Measurements from ENCODE around the gene TEK. TPM values are rescaled to one million over a fixed set of nuclear protein-coding genes. Genes with fewer than 3 reads are reported as not detected.
A peak's percentile ranks its signal among the peaks of the same experiment; 100 is the strongest.

TEK gene
- total and polyA plus RNA-seq, 4 experiments from 2014 or later, result not detected

GRCh38 chr9:27202056-27202455 lies 93.0 kb downstream of the TEK start:
- no peaks in the 10 kb centered on the region for H3K36me3 ChIP-seq (ENCODE audit: insufficient read depth, low read length)
- H3K27ac Mint-ChIP-seq, result no peak overlapping the region
- H3K27me3 ChIP-seq (ENCODE audit: insufficient read depth, low read length), result no peaks in the 10 kb centered on the region
- no peaks in the 10 kb centered on the region for H3K4me1 ChIP-seq (ENCODE audit: insufficient read depth, low read length)
- H3K4me1 Mint-ChIP-seq, result no peaks in the 10 kb centered on the region
- H3K9me3 Mint-ChIP-seq, result no peaks in the 10 kb centered on the region
- ChIA-PET POLR2A (ENCODE audit: partially characterized antibody) (no interaction called here), CTCF (ENCODE audit: partially characterized antibody) (no interaction called here)
- intact Hi-C loops (cut with micrococcal nuclease), result no loop called here
- no peaks in the 10 kb centered on the region for H3K36me3 Mint-ChIP-seq
- H3K4me3 ChIP-seq (ENCODE audit: low read length in 2 of 2), result no peak overlapping the region
- no peak overlapping the region for H3K4me3 Mint-ChIP-seq
- H3K27me3 Mint-ChIP-seq, result no peaks in the 10 kb centered on the region
- no peaks in the 10 kb centered on the region for H3K9me3 ChIP-seq (ENCODE audit: control insufficient read depth in 1 of 2, low read length in 2 of 2)
- no peak overlapping the region for H3K27ac ChIP-seq (ENCODE audit: low read depth, low read length)
- DNase-seq, result no peak

- Histone ChIP-seq H3K27ac (ENCODE audit: low read depth, low read length) (no peak overlapping the region), H3K4me1 (ENCODE audit: insufficient read depth, low read length) (no peaks in the 10 kb centered on the region), H3K27me3 (ENCODE audit: insufficient read depth, low read length) (no peaks in the 10 kb centered on the region), H3K36me3 (ENCODE audit: insufficient read depth, low read length) (no peaks in the 10 kb centered on the region), H3K4me3 (ENCODE audit: low read length in 2 of 2) (no peak overlapping the region), H3K9me3 (ENCODE audit: control insufficient read depth in 1 of 2, low read length in 2 of 2) (no peaks in the 10 kb centered on the region)
- Mint-ChIP-seq H3K4me1 (no peaks in the 10 kb centered on the region), H3K4me3 (no peak overlapping the region), H3K27ac (no peak overlapping the region), H3K36me3 (no peaks in the 10 kb centered on the region), H3K9me3 (no peaks in the 10 kb centered on the region), H3K27me3 (no peaks in the 10 kb centered on the region)
- intact Hi-C loops (cut with micrococcal nuclease), result no loop called here
- no peak for DNase-seq
- POLR2A ChIA-PET (ENCODE audit: partially characterized antibody), result no interaction called here
- CTCF ChIA-PET (ENCODE audit: partially characterized antibody), result no interaction called here
Measured at GRCh38 chr9:27203783-27204182, 94.8 kb downstream of the TEK start.

- no peaks in the 10 kb centered on the region for H3K4me1 Mint-ChIP-seq
- ChIA-PET POLR2A (ENCODE audit: partially characterized antibody) (no interaction called here), CTCF (ENCODE audit: partially characterized antibody) (no interaction called here)
- no peak overlapping the region for H3K27ac Mint-ChIP-seq
- no peak overlapping the region for H3K27ac ChIP-seq (ENCODE audit: low read depth, low read length)
- no peak overlapping the region for H3K4me3 Mint-ChIP-seq
- H3K36me3 ChIP-seq (ENCODE audit: insufficient read depth, low read length), result no peaks in the 10 kb centered on the region
- no peaks in the 10 kb centered on the region for H3K4me1 ChIP-seq (ENCODE audit: insufficient read depth, low read length)
- no peaks in the 10 kb centered on the region for H3K9me3 ChIP-seq (ENCODE audit: control insufficient read depth in 1 of 2, low read length in 2 of 2)
- H3K4me3 ChIP-seq (ENCODE audit: low read length in 2 of 2), result no peak overlapping the region
- H3K27me3 Mint-ChIP-seq, result no peaks in the 10 kb centered on the region
- H3K9me3 Mint-ChIP-seq, result peaks cover 0 to 2% (median 0%) of the 10 kb centered on the region in 8 donors
- no peaks in the 10 kb centered on the region for H3K36me3 Mint-ChIP-seq
- no peak for DNase-seq
- no peaks in the 10 kb centered on the region for H3K27me3 ChIP-seq (ENCODE audit: insufficient read depth, low read length)
- intact Hi-C loops (cut with micrococcal nuclease), result no loop called here
Measured at GRCh38 chr9:27204578-27204977, 95.6 kb downstream of the TEK start.

GRCh38 chr9:27205198-27205597 lies 96.2 kb downstream of the TEK start:
- Histone ChIP-seq H3K36me3 (ENCODE audit: insufficient read depth, low read length) (no peaks in the 10 kb centered on the region), H3K4me3 (ENCODE audit: low read length in 2 of 2) (no peak overlapping the region), H3K27me3 (ENCODE audit: insufficient read depth, low read length) (no peaks in the 10 kb centered on the region), H3K4me1 (ENCODE audit: insufficient read depth, low read length) (no peaks in the 10 kb centered on the region), H3K27ac (ENCODE audit: low read depth, low read length) (no peak overlapping the region), H3K9me3 (ENCODE audit: control insufficient read depth in 1 of 2, low read length in 2 of 2) (no peaks in the 10 kb centered on the region)
- ChIA-PET POLR2A (ENCODE audit: partially characterized antibody) (no interaction called here), CTCF (ENCODE audit: partially characterized antibody) (no interaction called here)
- no peak for DNase-seq
- Mint-ChIP-seq H3K4me3 (no peak overlapping the region), H3K27me3 (no peaks in the 10 kb centered on the region), H3K9me3 (peaks cover 0 to 2% (median 0%) of the 10 kb centered on the region in 8 donors), H3K36me3 (no peaks in the 10 kb centered on the region), H3K4me1 (no peaks in the 10 kb centered on the region), H3K27ac (no peak overlapping the region)
- intact Hi-C loops (cut with micrococcal nuclease), result no loop called here

GRCh38 chr9:27206041-27206440 lies 97.0 kb downstream of the TEK start:
- Histone ChIP-seq H3K27ac (ENCODE audit: low read depth, low read length) (no peak overlapping the region), H3K4me3 (ENCODE audit: low read length in 2 of 2) (no peak overlapping the region), H3K4me1 (ENCODE audit: insufficient read depth, low read length) (no peaks in the 10 kb centered on the region), H3K9me3 (ENCODE audit: control insufficient read depth in 1 of 2, low read length in 2 of 2) (no peaks in the 10 kb centered on the region), H3K36me3 (ENCODE audit: insufficient read depth, low read length) (no peaks in the 10 kb centered on the region), H3K27me3 (ENCODE audit: insufficient read depth, low read length) (no peaks in the 10 kb centered on the region)
- POLR2A ChIA-PET (ENCODE audit: partially characterized antibody), result no interaction called here
- peaks cover 0 to 2% (median 0%) of the 10 kb centered on the region in 8 donors for H3K9me3 Mint-ChIP-seq
- no peak overlapping the region for H3K27ac Mint-ChIP-seq
- no peaks in the 10 kb centered on the region for H3K4me1 Mint-ChIP-seq
- no peak for DNase-seq
- H3K36me3 Mint-ChIP-seq, result no peaks in the 10 kb centered on the region
- H3K4me3 Mint-ChIP-seq, result no peak overlapping the region
- H3K27me3 Mint-ChIP-seq, result no peaks in the 10 kb centered on the region
- intact Hi-C loops (cut with micrococcal nuclease), result no loop called here
- CTCF ChIA-PET (ENCODE audit: partially characterized antibody), result no interaction called here

GRCh38 chr9:27209034-27209433 lies 100.0 kb downstream of the TEK start:
- Mint-ChIP-seq H3K9me3 (peaks cover 0 to 2% (median 0%) of the 10 kb centered on the region in 8 donors), H3K4me1 (no peaks in the 10 kb centered on the region), H3K36me3 (no peaks in the 10 kb centered on the region), H3K4me3 (no peak overlapping the region), H3K27me3 (no peaks in the 10 kb centered on the region), H3K27ac (no peak overlapping the region)
- POLR2A ChIA-PET (ENCODE audit: partially characterized antibody), result no interaction called here
- intact Hi-C loops (cut with micrococcal nuclease), result no loop called here
- CTCF ChIA-PET (ENCODE audit: partially characterized antibody), result no interaction called here
- no peak overlapping the region for H3K4me3 ChIP-seq (ENCODE audit: low read length in 2 of 2)
- DNase-seq, result no peak
- no peak overlapping the region for H3K27ac ChIP-seq (ENCODE audit: low read depth, low read length)
- no peaks in the 10 kb centered on the region for H3K27me3 ChIP-seq (ENCODE audit: insufficient read depth, low read length)
- H3K36me3 ChIP-seq (ENCODE audit: insufficient read depth, low read length), result no peaks in the 10 kb centered on the region
- no peaks in the 10 kb centered on the region for H3K9me3 ChIP-seq (ENCODE audit: control insufficient read depth in 1 of 2, low read length in 2 of 2)
- no peaks in the 10 kb centered on the region for H3K4me1 ChIP-seq (ENCODE audit: insufficient read depth, low read length)

GRCh38 chr9:27210588-27210987 lies 101.6 kb downstream of the TEK start:
- H3K36me3 Mint-ChIP-seq, result no peaks in the 10 kb centered on the region
- no peak overlapping the region for H3K27ac Mint-ChIP-seq
- no peak overlapping the region for H3K4me3 Mint-ChIP-seq
- Histone ChIP-seq H3K4me3 (ENCODE audit: low read length in 2 of 2) (no peak overlapping the region), H3K27ac (ENCODE audit: low read depth, low read length) (no peak overlapping the region), H3K9me3 (ENCODE audit: control insufficient read depth in 1 of 2, low read length in 2 of 2) (no peaks in the 10 kb centered on the region), H3K4me1 (ENCODE audit: insufficient read depth, low read length) (no peaks in the 10 kb centered on the region), H3K36me3 (ENCODE audit: insufficient read depth, low read length) (no peaks in the 10 kb centered on the region), H3K27me3 (ENCODE audit: insufficient read depth, low read length) (no peaks in the 10 kb centered on the region)
- DNase-seq, result no peak
- no peaks in the 10 kb centered on the region for H3K4me1 Mint-ChIP-seq
- intact Hi-C loops (cut with micrococcal nuclease), result no loop called here
- H3K9me3 Mint-ChIP-seq, result peaks cover 0 to 2% (median 0%) of the 10 kb centered on the region in 8 donors
- no peaks in the 10 kb centered on the region for H3K27me3 Mint-ChIP-seq
- POLR2A ChIA-PET (ENCODE audit: partially characterized antibody), result no interaction called here
- CTCF ChIA-PET (ENCODE audit: partially characterized antibody), result no interaction called here

- Mint-ChIP-seq H3K9me3 (peaks cover 0 to 2% (median 0%) of the 10 kb centered on the region in 8 donors), H3K36me3 (no peaks in the 10 kb centered on the region), H3K27ac (no peak overlapping the region), H3K4me3 (peak overlapping the region in 1 of 8 donors; percentile 38), H3K27me3 (no peaks in the 10 kb centered on the region), H3K4me1 (no peaks in the 10 kb centered on the region)
- Histone ChIP-seq H3K36me3 (ENCODE audit: insufficient read depth, low read length) (no peaks in the 10 kb centered on the region), H3K4me1 (ENCODE audit: insufficient read depth, low read length) (no peaks in the 10 kb centered on the region), H3K4me3 (ENCODE audit: low read length in 2 of 2) (no peak overlapping the region), H3K27ac (ENCODE audit: low read depth, low read length) (no peak overlapping the region), H3K27me3 (ENCODE audit: insufficient read depth, low read length) (no peaks in the 10 kb centered on the region), H3K9me3 (ENCODE audit: control insufficient read depth in 1 of 2, low read length in 2 of 2) (no peaks in the 10 kb centered on the region)
- ChIA-PET POLR2A (ENCODE audit: partially characterized antibody) (no interaction called here), CTCF (ENCODE audit: partially characterized antibody) (interaction anchor here (1.1 kb wide), 1 partner anchor 27 kb away, joined by 3 read pairs; no protein-coding TSS in a partner anchor)
- intact Hi-C loops (cut with micrococcal nuclease), result no loop called here
- no peak for DNase-seq
Measured at GRCh38 chr9:27212191-27212590, 103.2 kb downstream of the TEK start.
